Vagina (tissue), 2 donors: ENCODE measurements around the gene ZIC1.

Experiments used
- POLR2A ChIP-seq, 2 donors: fragments of 450-650 bp; IDR thresholded peaks; one replicate each; pipeline ENCODE4 v1.6.1; 2017; ENCODE audit warnings: antibody characterized with exemption in 2 of 2, mild to moderate bottlenecking in 2 of 2, moderate library complexity in 2 of 2
- POLR2AphosphoS5 ChIP-seq, 2 donors: sonication (generic); formaldehyde crosslinking; IDR thresholded peaks; one replicate each; pipeline ENCODE4 v1.9.0; 2017; ENCODE audit warnings: antibody characterized with exemption in 2 of 2, mild to moderate bottlenecking in 2 of 2, low read depth in 1 of 2; ENCODE audit not compliant: insufficient read depth in 1 of 2
- TF ChIP-seq, protein P1 (sequence below), 3 experiments: fragments of 450-650 bp in 2 of 3; fragments of 200-600 bp in 1 of 3; sonication (generic) in 1 of 3; IDR thresholded peaks; one replicate each; pipeline ENCODE4 v1.5.1; 2017 to 2019; ENCODE audit warnings: antibody characterized with exemption in 3 of 3, mild to moderate bottlenecking in 2 of 3, moderate library complexity in 2 of 3

DNA sequence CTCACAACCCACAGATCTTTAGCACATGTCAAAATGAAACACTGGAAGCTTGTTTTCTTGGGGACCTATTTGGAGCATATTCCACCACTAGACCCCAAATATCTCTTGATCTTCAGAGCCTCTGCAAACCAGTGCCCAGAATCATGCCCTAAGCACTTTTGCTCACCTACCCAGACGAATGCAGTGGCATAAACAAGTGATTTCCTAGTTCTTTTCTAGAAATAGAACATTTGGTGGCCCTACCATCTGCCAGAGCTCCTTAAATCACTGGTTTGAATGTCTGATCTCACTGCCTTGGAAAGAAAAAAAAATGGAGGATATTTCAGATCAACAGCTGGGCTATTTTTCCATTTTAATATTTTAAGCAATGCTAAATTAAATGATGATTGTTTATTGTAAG lies 8.2 kb upstream of the ZIC1 start:
- TF ChIP-seq POLR2A (IDR thresholded peaks at IDR 0.05) (no peak), POLR2AphosphoS5 (IDR thresholded peaks at IDR 0.05; ENCODE audit: insufficient read depth in 1 of 2, low read depth in 1 of 2) (no peak)
- TF ChIP-seq, protein P1, sequence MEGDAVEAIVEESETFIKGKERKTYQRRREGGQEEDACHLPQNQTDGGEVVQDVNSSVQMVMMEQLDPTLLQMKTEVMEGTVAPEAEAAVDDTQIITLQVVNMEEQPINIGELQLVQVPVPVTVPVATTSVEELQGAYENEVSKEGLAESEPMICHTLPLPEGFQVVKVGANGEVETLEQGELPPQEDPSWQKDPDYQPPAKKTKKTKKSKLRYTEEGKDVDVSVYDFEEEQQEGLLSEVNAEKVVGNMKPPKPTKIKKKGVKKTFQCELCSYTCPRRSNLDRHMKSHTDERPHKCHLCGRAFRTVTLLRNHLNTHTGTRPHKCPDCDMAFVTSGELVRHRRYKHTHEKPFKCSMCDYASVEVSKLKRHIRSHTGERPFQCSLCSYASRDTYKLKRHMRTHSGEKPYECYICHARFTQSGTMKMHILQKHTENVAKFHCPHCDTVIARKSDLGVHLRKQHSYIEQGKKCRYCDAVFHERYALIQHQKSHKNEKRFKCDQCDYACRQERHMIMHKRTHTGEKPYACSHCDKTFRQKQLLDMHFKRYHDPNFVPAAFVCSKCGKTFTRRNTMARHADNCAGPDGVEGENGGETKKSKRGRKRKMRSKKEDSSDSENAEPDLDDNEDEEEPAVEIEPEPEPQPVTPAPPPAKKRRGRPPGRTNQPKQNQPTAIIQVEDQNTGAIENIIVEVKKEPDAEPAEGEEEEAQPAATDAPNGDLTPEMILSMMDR (IDR thresholded peaks at IDR 0.05), result no peak
